NCI-H69 (cell line): ENCODE measurements around the gene ZNF429.
"Not testable (repeated sequence)": the region's sequence is repeated elsewhere in the genome, so short reads cannot be mapped to it uniquely, and the experiment has no call there.

Experiments
- DNase-seq: peaks from one replicate; lab custom pipeline; 2025; lab: John Stamatoyannopoulos, UW

ZNF429 gene

DNA sequence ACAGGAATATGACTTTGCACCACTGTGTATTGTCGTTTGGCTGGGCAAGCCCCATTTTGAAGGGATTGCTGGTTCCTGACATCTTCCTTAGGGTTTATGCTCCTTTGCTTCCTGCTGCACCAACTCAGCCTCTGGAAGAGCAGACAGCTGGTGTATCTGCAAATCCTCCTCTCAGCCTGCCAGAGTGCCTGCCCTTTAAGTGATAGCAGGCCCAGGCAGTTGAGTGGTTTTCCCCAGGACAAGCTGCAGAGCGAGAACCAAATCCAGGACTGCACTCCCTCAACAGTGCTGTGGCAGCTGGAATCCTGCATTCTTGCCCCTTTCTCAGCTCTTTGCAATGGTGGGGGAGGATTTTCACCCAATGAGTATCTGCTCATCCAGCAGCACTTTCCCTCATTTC is 85.5 kb downstream of the ZNF429 start:
- DNase-seq = no peak

DNA sequence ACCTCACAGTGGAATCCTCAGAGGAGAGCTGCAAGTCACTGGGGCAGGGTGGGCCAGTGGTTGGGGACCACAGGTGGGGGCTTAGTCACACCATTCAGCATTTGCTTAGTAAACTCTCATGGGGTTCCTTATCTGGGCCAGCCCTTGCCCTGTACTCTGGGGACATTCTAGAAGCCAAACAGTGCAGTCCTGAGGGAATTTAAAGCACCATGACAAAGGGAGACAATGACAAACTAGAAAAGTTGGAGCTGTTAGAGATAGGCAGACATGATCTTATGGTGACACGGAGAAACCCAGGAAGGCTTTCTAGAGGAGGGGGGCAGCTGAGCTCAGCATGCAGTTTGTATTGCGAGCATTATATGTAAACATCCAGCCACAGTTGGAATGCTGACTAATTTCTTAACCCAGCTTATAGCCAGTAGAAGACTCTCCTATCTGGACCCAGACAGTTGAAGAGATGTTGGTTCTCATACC is 87.6 kb downstream of the ZNF429 start:
- DNase-seq = no peak

DNA sequence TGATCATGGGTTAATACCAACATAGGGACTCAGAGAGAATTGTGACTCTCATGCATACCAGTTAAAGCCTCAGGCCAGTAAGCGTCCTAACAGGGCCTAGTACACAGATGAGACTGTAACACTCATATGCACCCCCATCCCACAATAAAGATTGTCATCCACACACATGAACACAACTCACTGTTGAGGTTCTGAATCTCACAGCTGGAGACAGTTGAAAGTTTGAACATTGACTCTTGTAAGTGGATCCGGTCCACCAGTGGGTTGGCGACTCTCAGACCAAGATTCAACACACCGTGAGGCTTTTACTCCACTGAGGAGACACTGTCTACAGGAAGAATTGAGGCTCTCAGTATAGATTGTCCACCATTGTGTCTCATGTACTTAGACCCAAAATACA is 88.1 kb downstream of the ZNF429 start:
- DNase-seq = no peak

DNA sequence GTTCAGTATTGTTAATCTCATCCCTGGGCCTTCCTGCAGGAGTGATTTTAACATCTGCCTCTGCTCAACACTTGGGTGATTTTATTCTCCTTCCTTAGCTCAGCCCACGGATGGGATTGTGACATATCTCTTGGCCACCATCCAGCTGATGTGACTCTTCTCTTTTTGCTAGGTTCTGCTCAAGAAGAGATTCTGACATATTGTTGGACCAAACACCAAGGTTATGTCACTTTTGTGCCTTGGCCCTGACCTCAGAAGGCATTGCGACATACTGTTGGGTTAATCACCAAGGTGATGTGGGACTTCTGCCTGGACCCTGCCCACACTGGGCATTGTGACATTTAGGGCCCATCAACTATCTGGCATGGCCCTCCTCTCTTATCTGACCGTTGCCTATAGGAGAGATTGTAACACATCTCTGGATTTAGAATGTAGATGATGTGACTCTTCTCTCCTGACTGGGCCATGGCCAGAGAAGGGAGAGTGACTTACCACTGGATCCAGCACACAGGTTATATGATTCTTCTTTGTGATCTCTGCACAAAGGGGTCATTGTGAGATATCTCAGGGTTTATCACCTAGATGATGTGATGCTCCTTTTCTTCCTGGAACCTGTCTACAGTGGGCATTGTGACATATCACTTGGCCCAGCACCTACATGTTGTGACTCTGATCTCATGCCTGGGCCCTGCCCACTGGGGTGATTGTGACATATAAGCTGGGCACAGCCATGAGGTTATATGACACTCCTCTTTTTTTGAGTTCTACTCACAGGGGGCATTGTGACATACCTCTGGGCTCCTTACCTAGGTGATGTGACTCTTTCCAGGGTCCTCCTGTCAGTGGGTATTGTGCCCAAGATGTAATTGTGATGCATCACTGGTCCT is 88.8 kb downstream of the ZNF429 start:
- DNase-seq = no peak

DNA sequence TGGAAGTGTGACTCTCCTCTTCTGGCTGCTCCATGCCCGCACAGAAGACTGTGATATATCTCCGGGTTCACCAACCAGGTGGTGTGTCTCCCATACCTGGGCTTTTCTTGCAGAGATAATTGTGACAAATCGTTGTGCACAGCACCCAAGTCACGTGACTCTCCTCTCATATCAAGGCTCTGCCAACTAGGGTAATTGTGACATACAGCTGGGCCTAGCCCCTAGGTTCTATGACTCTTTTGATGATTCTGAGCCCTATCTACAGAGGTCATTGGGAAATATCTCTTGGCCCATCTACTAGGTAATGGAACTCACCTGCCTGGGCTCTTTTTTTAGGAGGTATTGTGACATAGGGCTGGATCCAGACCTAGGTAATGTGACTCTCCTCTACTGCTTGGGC is 89.8 kb downstream of the ZNF429 start:
- DNase-seq = no peak

DNA sequence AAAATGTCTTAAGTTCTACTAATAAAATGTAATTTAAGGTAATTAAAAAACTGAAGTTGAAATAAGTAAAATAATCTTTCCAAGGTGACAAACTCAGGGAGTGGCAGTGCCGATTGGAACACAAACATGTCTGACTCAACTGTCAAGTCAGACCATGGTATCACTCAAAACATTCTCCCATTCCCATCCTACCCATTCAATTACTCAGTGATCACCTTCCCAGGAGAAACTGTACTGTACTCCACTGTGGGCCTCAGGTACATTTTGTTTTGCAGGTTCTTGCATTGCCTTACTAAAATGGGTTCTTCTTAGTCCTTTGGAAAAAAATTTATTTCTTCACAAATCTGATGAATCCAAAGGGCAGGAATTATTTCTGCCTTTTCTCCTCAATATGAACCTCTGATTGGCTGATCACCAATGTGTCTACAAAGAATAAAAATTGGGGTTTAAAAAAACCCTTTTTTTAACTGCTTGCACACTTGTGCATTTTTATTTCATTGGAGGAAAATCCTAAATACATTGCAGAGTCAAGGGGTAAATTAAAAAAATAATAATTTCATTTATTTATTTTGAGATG is 96.8 kb downstream of the ZNF429 start:
- no peak for DNase-seq

DNA sequence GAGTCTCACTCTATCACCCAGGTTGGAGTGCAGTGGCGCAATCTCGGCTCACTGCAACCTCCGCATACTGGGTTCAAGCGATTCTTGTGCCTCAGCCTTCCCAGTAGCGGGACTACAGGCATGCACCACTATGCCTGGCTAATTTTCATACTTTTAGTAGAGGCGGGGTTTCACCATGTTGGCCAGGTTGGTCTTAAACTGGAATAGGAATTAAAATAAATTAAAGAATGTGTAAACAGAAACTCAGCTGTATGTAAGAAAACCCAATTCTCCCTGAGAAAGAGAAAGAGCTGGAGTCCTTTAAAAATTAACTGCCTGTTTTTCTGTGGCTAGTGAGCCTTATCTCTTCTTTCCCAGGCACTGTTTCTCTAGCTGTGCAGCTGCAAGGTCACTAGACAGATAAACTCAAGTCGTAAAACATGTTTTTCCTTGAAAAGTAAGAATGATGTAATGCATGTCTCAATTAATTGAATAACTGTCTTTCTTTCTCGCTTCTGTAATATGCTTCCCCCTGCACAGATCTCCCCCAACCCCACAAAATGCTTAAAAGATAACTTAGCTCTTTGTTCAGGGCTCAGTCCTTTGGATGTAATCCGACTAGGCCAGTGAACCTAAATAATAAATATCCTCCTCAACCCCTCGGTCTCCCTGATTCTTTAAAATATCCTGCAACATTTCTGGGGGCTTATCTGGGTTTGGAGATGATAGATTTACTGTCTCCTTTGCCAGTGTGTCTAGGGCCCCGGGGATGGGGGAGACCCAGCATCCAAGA is 97.4 kb downstream of the ZNF429 start:
- DNase-seq = not testable (repeated sequence)

DNA sequence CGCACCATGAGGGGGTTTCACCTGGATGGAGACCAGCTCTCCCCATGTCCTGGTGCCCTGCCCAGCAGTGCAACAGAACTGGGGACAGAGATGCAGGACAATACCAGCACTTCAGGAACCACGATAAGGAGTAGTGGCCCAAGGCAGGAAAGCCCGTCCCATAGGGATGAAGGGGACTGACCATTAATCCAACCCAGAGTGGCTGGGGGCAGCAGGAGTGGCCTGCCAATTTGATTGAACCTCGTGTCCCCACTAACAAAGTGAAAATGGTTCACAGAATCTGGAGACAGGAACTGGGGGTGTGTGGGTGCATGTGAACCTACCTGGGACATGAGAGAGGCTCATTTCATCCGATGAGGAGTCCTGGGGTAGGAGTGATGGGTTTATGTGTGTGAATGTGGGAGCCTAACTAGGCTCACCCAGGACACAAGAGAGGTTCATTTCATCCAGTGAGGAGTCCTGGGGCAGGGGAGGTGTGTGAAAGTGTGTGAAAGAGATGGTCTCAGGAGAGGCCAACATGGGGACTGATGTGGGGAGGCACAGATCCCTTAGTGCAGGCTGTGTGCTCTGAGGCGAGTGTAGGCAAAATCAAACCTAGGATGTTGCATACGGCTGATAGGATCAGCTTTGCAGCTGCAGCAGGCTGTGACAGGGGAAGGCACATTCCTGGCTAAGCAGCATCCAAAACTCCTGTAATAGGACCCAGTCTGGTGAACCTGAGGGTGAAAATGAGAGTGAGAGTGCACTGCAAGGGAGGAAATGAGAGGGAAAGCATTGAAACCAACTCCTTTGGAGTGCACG is 98.2 kb downstream of the ZNF429 start:
- no peak for DNase-seq

DNA sequence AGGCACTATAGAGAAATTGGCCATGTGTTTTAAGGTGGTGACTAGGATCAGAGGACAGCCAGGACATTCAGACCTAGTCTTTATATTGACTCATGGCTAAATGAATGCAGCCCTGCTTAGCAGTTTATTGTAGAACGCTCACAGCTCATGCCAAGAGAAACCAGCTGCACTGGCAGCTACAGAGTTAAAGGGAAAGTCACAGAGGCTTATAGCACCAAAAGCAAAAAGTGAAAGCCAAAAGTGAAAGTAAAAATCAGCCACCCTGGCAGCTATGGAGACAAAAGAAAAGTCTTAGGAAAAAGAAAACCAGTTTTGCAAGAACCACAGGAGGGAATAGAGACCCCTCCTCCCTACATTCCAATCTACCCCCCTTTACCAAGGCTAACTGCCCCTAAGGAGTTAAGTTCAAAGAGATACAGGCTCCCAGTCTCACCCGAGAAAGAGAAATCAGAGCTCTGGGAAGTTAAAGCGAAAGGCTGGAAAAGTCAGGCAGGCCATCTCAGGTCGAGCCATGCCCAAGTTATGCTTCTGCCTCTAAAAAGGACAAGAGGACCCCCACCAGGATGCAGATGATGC is 99.0 kb downstream of the ZNF429 start:
- no peak for DNase-seq
